CD4-positive, alpha-beta T cell (primary cell): Measurements from ENCODE around the gene DLK1. TPM values are rescaled to one million over a fixed set of nuclear protein-coding genes. Genes with fewer than 3 reads are reported as not detected.

Experiments used
- ATAC-seq: fragments of 200-7000 bp; cut with Tn5 transposase; one replicate; pipeline ENCODE4 v1.10.0; 2022; ENCODE audit warnings: mild to moderate bottlenecking; ENCODE audit not compliant: poor library complexity
- CTCF ChIA-PET: fragments of 350-600 bp; sonication (Branson Sonifier 250); formaldehyde crosslinking; loops from one replicate; lab custom pipeline; 2021; ENCODE audit warnings: antibody characterized with exemption, inconsistent platforms; lab: Charles Lee
- POLR2A ChIA-PET: fragments of 350-600 bp; sonication (Branson Sonifier 250); formaldehyde crosslinking; loops from one replicate; lab custom pipeline; 2021; ENCODE audit warnings: antibody characterized with exemption, inconsistent platforms; lab: Charles Lee
- DNase-seq, 14 experiments: peaks; one replicate each; pipeline ENCODE4 v3.0.0-alpha.2; 2013 to 2020; ENCODE audit warnings: mixed read lengths in 2 of 14
- H3K27ac ChIP-seq, 2 donors: one replicate each; pipeline versions ENCODE4 v1.5.1 to v1.7.0; 2013; ENCODE audit warnings: low read length in 2 of 2, low read depth in 1 of 2, mild to moderate bottlenecking in 1 of 2
- H3K27me3 ChIP-seq, 2 experiments: 1 replicate in 1 of 2; 2 replicates in 1 of 2; pipeline versions ENCODE4 v1.6.1 to v1.7.0; 2013; ENCODE audit warnings: low read length in 2 of 2, control low read depth in 1 of 2, mild to moderate bottlenecking in 1 of 2, moderate library complexity in 1 of 2; ENCODE audit not compliant: insufficient read depth in 2 of 2, control insufficient read depth in 1 of 2
- H3K36me3 ChIP-seq: one replicate; pipeline ENCODE4 v1.6.1; 2013; ENCODE audit warnings: low read length, control low read depth; ENCODE audit not compliant: insufficient read depth
- H3K4me1 ChIP-seq: one replicate; pipeline ENCODE4 v1.6.1; 2013; ENCODE audit warnings: low read length, control low read depth; ENCODE audit not compliant: insufficient read depth
- H3K4me3 ChIP-seq: one replicate; pipeline ENCODE4 v1.5.1; 2013; ENCODE audit warnings: mild to moderate bottlenecking, low read length, moderate library complexity
- H3K9me3 ChIP-seq, 2 experiments: 1 replicate in 1 of 2; 2 replicates in 1 of 2; pipeline versions ENCODE4 v1.6.1 to v1.7.0; 2013; ENCODE audit warnings: low read length in 2 of 2, mild to moderate bottlenecking in 2 of 2, control low read depth in 1 of 2, moderate library complexity in 1 of 2; ENCODE audit not compliant: control insufficient read depth in 1 of 2, insufficient read depth in 1 of 2
- H3K27ac Mint-ChIP-seq: one replicate; pipeline ENCODE4 v1.8.0; 2020; ENCODE audit warnings: mixed read lengths
- H3K27me3 Mint-ChIP-seq: one replicate; pipeline ENCODE4 v1.8.0; 2021; ENCODE audit warnings: mixed read lengths
- H3K36me3 Mint-ChIP-seq: one replicate; pipeline ENCODE4 v1.8.0; 2021; ENCODE audit warnings: low read depth, mixed read lengths
- H3K4me1 Mint-ChIP-seq: one replicate; pipeline ENCODE4 v1.8.0; 2021; ENCODE audit warnings: low read depth, mixed read lengths
- H3K4me3 Mint-ChIP-seq: one replicate; pipeline ENCODE4 v1.8.0; 2020; ENCODE audit warnings: mild to moderate bottlenecking, mixed read lengths
- H3K9me3 Mint-ChIP-seq: one replicate; pipeline ENCODE4 v1.8.0; 2020; ENCODE audit warnings: mixed read lengths
- CTCF ChIP-seq: fragments of 200-600 bp; IDR thresholded peaks from one replicate; pipeline ENCODE4 v1.8.0; 2022; ENCODE audit warnings: antibody characterized with exemption, mild to moderate bottlenecking
- intact Hi-C, 2 experiments: fragments of 100-400 bp; cut with DNase I in 1 of 2; cut with micrococcal nuclease in 1 of 2; formaldehyde crosslinking; loops; one replicate each; pipeline versions ENCODE4 v1.15.1 to v1.9.0; 2023 to 2025; cut with DNase I, micrococcal nuclease
- total RNA-seq, 174 experiments: library from RNA in 2 of 174; stranded (reverse) in 2 of 174; gene quantifications; one replicate each; pipeline ENCODE4 v1.2.3 and lab custom pipeline; 2021 to 2026

The DLK1 gene
- total RNA-seq, 2 experiments from 2014 or later: not detected

GRCh38 chr14:100785626-100786025, 58.9 kb downstream of the DLK1 start:
- CTCF ChIA-PET: no interaction called here
- intact Hi-C loops: no loop called here
- TF ChIP-seq CTCF: no peak

GRCh38 chr14:100786131-100786530, 59.4 kb downstream of the DLK1 start:
- Histone ChIP-seq H3K4me3 (no peak overlapping the region), H3K36me3 (no peaks in the 10 kb centered on the region), H3K27me3 (no peaks in the 10 kb centered on the region), H3K9me3 (no peaks in the 10 kb centered on the region), H3K4me1 (no peaks in the 10 kb centered on the region), H3K27ac (no peak overlapping the region)
- POLR2A ChIA-PET: no interaction called here
- CTCF ChIA-PET: no interaction called here
- TF ChIP-seq CTCF: no peak
- H3K36me3 Mint-ChIP-seq: no peaks in the 10 kb centered on the region
- peaks cover 8% of the 10 kb centered on the region for H3K27me3 Mint-ChIP-seq
- no peaks in the 10 kb centered on the region for H3K9me3 Mint-ChIP-seq
- intact Hi-C loops: no loop called here
- DNase-seq: no peak
- ATAC-seq: no peak
- no peak overlapping the region for H3K4me3 Mint-ChIP-seq
- no peaks in the 10 kb centered on the region for H3K4me1 Mint-ChIP-seq
- no peak overlapping the region for H3K27ac Mint-ChIP-seq

More at GRCh38 chr14:100785626-100786025, 58.9 kb downstream of the DLK1 start:
- H3K36me3 ChIP-seq: no peaks in the 10 kb centered on the region
- Mint-ChIP-seq H3K27ac (no peak overlapping the region), H3K4me3 (no peak overlapping the region), H3K36me3 (no peaks in the 10 kb centered on the region), H3K27me3 (peaks cover 5% of the 10 kb centered on the region), H3K9me3 (no peaks in the 10 kb centered on the region), H3K4me1 (no peaks in the 10 kb centered on the region)
- no peaks in the 10 kb centered on the region for H3K27me3 ChIP-seq
- no peak overlapping the region for H3K4me3 ChIP-seq
- H3K27ac ChIP-seq: no peak overlapping the region
- ATAC-seq (no peak), DNase-seq (no peak)
- POLR2A ChIA-PET: no interaction called here
- no peaks in the 10 kb centered on the region for H3K9me3 ChIP-seq
- no peaks in the 10 kb centered on the region for H3K4me1 ChIP-seq

GRCh38 chr14:100786576-100787219, 60.0 kb downstream of the DLK1 start:
- Mint-ChIP-seq H3K27ac (no peak overlapping the region), H3K4me1 (no peaks in the 10 kb centered on the region), H3K27me3 (peaks cover 13% of the 10 kb centered on the region), H3K9me3 (no peaks in the 10 kb centered on the region), H3K4me3 (no peak overlapping the region), H3K36me3 (no peaks in the 10 kb centered on the region)
- no peaks in the 10 kb centered on the region for H3K4me1 ChIP-seq
- DNase-seq (no peak), ATAC-seq (no peak)
- POLR2A ChIA-PET: no interaction called here
- H3K27me3 ChIP-seq: peaks cover 0 to 3% of the 10 kb centered on the region in 2 experiments
- H3K9me3 ChIP-seq: no peaks in the 10 kb centered on the region
- no peak for TF ChIP-seq CTCF
- intact Hi-C loops: no loop called here
- CTCF ChIA-PET: no interaction called here
- no peaks in the 10 kb centered on the region for H3K36me3 ChIP-seq
- H3K27ac ChIP-seq: no peak overlapping the region
- H3K4me3 ChIP-seq: no peak overlapping the region
